GM12873 (cell line): Measurements from ENCODE around the gene RPS6KA5.

Experiments used
- CTCF ChIP-seq: IDR thresholded peaks from 2 replicates; pipeline ENCODE4 v1.5.1; 2012; ENCODE audit warnings: low read depth, mild to moderate bottlenecking, moderate library complexity, low read length, control low read depth; ENCODE audit not compliant: insufficient read depth; ENCODE audit errors: missing control alignments

The RPS6KA5 gene

DNA sequence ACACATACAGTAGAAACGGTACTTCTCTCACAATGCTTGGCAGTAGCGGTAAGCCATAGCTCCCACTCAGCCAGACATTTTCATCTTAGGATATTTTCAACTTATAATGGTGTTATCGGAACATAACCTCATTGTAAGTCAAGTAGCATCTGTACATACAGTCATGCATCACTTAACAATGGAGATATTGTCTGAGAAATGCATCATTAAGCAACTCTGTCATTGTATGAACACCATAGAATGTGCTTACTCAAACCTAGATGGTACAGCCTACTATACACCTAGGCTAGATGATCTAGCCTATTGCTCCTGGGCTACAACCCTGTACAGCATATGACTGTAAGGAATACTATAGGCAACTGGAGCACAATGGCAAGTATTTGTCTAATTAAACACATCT, 40.8 kb downstream of the RPS6KA5 start:
- TF ChIP-seq CTCF = no peak

GRCh38 chr14:91018481-91018880, 42.0 kb downstream of the RPS6KA5 start:
- TF ChIP-seq CTCF = no peak

- TF ChIP-seq CTCF = no peak
Observed at GRCh38 chr14:91016800-91017410, 43.5 kb downstream of the RPS6KA5 start.

- TF ChIP-seq CTCF = no peak
Observed at GRCh38 chr14:91015435-91015834, 45.0 kb downstream of the RPS6KA5 start.

DNA sequence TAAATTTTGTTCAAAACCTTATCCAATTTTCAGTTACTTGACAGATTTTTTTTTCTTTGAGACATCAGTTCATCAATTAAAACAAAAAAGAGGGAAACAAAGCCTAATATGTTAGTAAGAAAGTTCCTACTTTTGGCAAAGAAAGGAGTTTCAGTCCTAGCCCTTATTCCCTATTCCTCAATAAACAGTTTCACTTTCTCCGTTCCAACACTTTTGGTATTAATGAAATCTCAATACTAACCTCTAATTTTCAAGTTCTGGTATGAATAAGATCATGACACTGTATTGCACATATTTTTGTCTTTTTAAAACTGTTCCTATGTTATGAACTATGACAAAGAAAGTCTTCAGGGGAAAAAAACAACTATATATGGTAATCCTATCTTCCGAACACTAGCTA, 48.4 kb downstream of the RPS6KA5 start:
- TF ChIP-seq CTCF = no peak

- TF ChIP-seq CTCF = no peak
Observed at GRCh38 chr14:91010153-91010533, 50.3 kb downstream of the RPS6KA5 start.

DNA sequence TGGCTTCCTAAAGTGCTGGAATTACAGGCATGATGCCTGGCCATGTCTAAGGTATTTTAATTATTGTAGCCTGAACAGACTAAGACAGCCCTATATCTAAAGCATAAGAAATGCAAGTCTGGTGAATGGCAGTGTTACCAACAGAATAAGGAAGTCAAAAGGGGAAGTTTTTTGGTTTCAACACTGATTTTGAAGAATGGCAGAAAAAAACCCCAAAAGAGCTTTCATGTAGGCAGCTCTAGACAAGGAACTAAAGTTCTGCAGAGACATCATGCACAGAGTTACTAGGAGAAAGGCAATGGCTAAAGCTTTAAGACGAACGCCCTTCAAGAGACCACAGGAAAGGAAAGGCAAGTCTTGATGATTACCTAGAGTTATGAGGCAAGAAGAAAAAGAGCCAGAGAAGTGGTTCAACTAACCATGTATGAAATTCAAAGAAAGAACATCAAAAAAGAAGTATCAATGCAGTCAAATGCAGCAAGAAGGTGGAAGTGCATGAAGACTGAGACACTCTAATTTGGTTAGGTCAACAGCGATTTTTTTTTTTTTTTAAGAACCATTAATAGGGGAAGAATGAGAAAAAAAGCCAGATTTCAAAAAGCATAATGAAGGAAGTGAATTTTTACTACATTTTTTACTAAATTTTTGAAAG, 50.8 kb downstream of the RPS6KA5 start:
- TF ChIP-seq CTCF = no peak
